Sigmoid colon (tissue), 7 donors: ENCODE measurements around the gene CBX2. TPM values are rescaled to one million over a fixed set of nuclear protein-coding genes. Genes with fewer than 3 reads are reported as not detected.

Source experiments
- DNase-seq: peaks from one replicate; pipeline ENCODE4 v3.0.0-alpha.2; 2019
- H3K27ac ChIP-seq, 4 donors: fragments of 200-600 bp; sonication (generic); one replicate each; pipeline ENCODE4 v1.5.1; 2016 to 2019; ENCODE audit warnings: mild to moderate bottlenecking in 1 of 4
- H3K27me3 ChIP-seq, 3 donors: fragments of 200-600 bp; sonication (generic); one replicate each; pipeline ENCODE4 v1.5.1; 2019; ENCODE audit warnings: mild to moderate bottlenecking in 1 of 3
- H3K36me3 ChIP-seq, 4 donors: fragments of 200-600 bp; sonication (generic); one replicate each; pipeline ENCODE4 v1.5.1; 2016 to 2019
- H3K4me1 ChIP-seq, 4 donors: fragments of 200-600 bp; sonication (generic); one replicate each; pipeline ENCODE4 v1.5.1; 2017 to 2019
- H3K4me3 ChIP-seq, 4 donors: fragments of 200-600 bp; sonication (generic); one replicate each; pipeline ENCODE4 v1.5.1; 2017 to 2019; ENCODE audit warnings: mild to moderate bottlenecking in 2 of 4, moderate library complexity in 1 of 4
- H3K9me3 ChIP-seq, 4 donors: fragments of 200-600 bp in 3 of 4; sonication (generic) in 3 of 4; one replicate each; pipeline versions ENCODE4 v1.5.1 to v1.6.1; 2013 to 2019
- EP300 ChIP-seq, 4 donors: sonication (generic); formaldehyde crosslinking; IDR thresholded peaks; one replicate each; pipeline ENCODE4 v1.6.1; 2017; ENCODE audit warnings: antibody characterized with exemption in 4 of 4
- POLR2A ChIP-seq, 2 donors: fragments of 450-650 bp; IDR thresholded peaks; one replicate each; pipeline ENCODE4 v1.6.1; 2016; ENCODE audit warnings: antibody characterized with exemption in 2 of 2, mild to moderate bottlenecking in 2 of 2, moderate library complexity in 2 of 2
- POLR2AphosphoS5 ChIP-seq, 4 donors: sonication (generic); formaldehyde crosslinking; IDR thresholded peaks; one replicate each; pipeline ENCODE4 v1.6.1; 2017; ENCODE audit warnings: antibody characterized with exemption in 4 of 4
- WGBS, 2 donors: extraction: QIAGEN DNeasy Blood & Tissue Kit; methylation state at CpG; one replicate each; pipeline ENCODE4 v1.1.7; 2013; 5-methylcytosine and 5-hydroxymethylcytosine counted together
- intact Hi-C: fragments of 100-400 bp; cut with DNase I; formaldehyde crosslinking; loops from one replicate; pipeline ENCODE4 v1.15.1; 2023
- polyA plus RNA-seq, 3 donors: library from polyadenylated mRNA; stranded (reverse); fragments of 200-250 nt; gene quantifications; one replicate each; pipeline ENCODE4 v1.2.3, GENCODE V29; 2013
- total RNA-seq, 4 donors: library from RNA; depleted of rRNA; stranded (reverse); fragments of >200 nt; gene quantifications; one replicate each; pipeline ENCODE4 v1.1.0, GENCODE V29; 2016
- TF ChIP-seq, protein P1 (sequence below), 4 experiments: fragments of 450-650 bp in 3 of 4; fragments of 200-600 bp in 1 of 4; IDR thresholded peaks; one replicate each; pipeline ENCODE4 v1.5.1; 2016 to 2019; ENCODE audit warnings: antibody characterized with exemption in 4 of 4, mild to moderate bottlenecking in 3 of 4, moderate library complexity in 2 of 4
- donor health status: healthy with polysubstance abuse.
- donor health status: Bipolar disorder and iron deficiency.
- donor health status: healthy.

The CBX2 gene
- total and polyA plus RNA-seq, 7 donors, result under 0.01 to 2.0 (median 0.34) TPM; not detected in 1

DNA sequence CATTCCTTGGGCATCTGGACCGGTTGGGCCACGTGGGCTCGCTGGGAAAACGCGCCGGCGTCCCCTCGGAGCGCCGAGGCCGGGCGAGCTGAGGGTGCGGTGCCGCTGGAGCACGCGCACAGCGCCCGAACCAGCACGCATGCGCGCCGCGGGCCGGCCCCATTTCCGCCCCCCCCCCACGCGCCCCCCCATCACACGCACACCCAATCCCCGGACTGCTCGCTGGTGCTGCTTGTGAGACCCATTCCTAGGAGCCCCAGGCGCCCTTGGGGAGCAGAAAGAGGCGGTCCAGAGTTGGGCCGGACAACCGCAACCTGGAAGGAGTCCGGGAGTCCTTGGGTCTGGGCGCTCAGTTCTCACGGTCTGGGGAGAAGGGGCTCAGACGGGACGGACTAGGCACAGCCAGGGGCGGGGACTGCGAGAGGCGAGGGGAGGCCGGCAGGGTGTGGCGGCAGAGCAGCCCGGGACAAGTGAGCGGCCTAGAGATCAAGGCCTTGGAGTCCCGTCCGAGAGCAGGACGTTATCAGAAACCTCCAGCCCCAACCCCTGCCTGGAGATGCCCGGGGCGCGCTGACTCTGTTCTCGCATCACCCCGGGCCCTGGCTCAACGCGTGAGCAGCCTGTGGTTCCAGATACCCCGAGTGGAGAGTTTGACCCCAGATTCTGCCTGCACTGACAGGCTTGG lies 24.9 kb downstream of the CBX2 start:
- 8 to 9% methylated on average over 57 of the region's 57 CpGs for WGBS, 2 donors
- Histone ChIP-seq H3K4me3 (no peak overlapping the region), H3K36me3 (no peaks in the 10 kb centered on the region), H3K27me3 (peaks cover 90 to 100% (median 99%) of the 10 kb centered on the region in 3 donors), H3K4me1 (peaks cover 0 to 59% (median 39%) of the 10 kb centered on the region in 4 donors), H3K9me3 (no peaks in the 10 kb centered on the region), H3K27ac (no peak overlapping the region)
- intact Hi-C loops, result no loop called here
- DNase-seq, result no peak
- TF ChIP-seq EP300 (IDR thresholded peaks at IDR 0.05), result no peak
- no peak for TF ChIP-seq POLR2AphosphoS5 (IDR thresholded peaks at IDR 0.05)
- no peak for TF ChIP-seq POLR2A (IDR thresholded peaks at IDR 0.05)
- TF ChIP-seq, protein P1, sequence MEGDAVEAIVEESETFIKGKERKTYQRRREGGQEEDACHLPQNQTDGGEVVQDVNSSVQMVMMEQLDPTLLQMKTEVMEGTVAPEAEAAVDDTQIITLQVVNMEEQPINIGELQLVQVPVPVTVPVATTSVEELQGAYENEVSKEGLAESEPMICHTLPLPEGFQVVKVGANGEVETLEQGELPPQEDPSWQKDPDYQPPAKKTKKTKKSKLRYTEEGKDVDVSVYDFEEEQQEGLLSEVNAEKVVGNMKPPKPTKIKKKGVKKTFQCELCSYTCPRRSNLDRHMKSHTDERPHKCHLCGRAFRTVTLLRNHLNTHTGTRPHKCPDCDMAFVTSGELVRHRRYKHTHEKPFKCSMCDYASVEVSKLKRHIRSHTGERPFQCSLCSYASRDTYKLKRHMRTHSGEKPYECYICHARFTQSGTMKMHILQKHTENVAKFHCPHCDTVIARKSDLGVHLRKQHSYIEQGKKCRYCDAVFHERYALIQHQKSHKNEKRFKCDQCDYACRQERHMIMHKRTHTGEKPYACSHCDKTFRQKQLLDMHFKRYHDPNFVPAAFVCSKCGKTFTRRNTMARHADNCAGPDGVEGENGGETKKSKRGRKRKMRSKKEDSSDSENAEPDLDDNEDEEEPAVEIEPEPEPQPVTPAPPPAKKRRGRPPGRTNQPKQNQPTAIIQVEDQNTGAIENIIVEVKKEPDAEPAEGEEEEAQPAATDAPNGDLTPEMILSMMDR (IDR thresholded peaks at IDR 0.05), result no peak

DNA sequence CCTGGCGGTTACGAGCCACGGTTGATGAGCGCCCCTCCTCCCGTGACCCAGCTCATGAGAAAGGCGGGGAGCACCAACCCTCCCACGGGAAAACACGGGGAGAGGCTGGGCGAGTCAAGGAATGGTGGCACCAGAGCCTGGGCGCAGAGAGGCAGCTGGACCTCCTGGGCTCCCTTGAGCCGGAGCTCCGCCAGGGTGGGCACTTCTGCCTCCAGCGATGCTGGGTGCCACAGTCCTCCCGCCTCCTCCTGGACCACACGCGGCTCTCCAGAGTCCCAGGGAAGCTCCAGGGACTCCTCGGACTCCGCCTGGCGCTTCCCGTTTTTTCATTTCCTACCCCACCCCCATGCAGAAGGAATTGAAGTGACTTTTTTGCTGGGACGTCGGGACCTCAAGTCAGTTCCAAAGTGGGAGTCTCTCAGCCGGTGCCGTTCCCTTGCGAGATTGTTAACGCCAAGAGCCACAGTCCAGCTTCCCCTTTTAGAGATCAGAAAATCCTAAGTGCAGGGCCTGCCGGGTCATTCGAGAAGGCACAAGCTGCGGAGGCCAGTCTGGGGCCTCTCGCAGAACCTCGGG lies 25.6 kb downstream of the CBX2 start:
- 9 to 10% methylated on average over 31 of the region's 31 CpGs for WGBS, 2 donors
- no peak for DNase-seq
- H3K27ac ChIP-seq, result no peak overlapping the region
- H3K27me3 ChIP-seq, result peaks cover 89 to 100% (median 99%) of the 10 kb centered on the region in 3 donors
- H3K36me3 ChIP-seq, result no peaks in the 10 kb centered on the region
- intact Hi-C loops, result no loop called here
- peaks cover 0 to 53% (median 33%) of the 10 kb centered on the region in 4 donors for H3K4me1 ChIP-seq
- TF ChIP-seq EP300 (IDR thresholded peaks at IDR 0.05) (no peak), POLR2AphosphoS5 (IDR thresholded peaks at IDR 0.05) (no peak), POLR2A (IDR thresholded peaks at IDR 0.05) (no peak)
- TF ChIP-seq, protein P1 (IDR thresholded peaks at IDR 0.05), result no peak
- H3K9me3 ChIP-seq, result no peaks in the 10 kb centered on the region
- H3K4me3 ChIP-seq, result no peak overlapping the region

DNA sequence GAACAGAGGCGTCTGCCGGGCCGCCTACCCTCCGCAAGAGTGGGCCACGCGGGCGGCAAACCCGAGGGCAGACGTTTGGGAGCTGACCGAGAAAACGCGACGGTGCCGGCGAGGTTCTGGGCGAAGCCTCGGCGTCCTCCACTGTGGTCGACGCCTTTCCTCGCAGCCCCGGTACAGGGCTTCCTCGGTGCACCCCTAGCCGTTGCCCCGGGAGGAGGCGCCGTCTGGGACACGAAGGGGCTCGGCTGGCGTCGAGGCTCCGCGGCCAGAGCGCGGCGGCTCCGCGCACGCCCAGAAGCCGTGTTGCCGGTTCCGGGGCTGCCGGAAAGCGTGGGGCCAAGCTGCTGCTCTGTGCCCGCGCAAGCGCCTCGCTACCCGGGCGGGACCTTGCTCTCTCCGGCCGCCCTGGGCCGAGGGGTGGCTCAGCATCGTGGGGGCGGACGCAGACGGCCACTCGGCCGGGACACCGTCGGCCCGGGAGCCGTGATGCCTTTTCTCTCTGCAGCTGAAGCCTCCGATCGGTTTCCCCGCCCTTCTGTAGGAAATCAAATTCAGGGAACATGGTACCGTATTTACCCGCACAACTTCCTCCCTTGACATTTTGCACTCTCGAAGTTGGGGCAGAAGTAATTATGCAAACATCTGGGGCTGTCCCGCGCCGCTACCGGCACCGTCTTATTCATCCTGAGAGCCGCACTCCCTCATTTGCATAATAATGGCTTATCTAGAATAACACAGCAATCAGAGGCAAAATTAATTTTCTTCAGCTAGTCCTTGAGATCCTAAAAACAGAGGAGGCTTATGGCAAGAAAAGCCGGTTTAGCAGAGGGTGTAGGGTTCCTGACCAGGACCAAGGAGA lies 26.3 kb downstream of the CBX2 start:
- 2 to 3% methylated on average over 76 of the region's 76 CpGs for WGBS, 2 donors
- TF ChIP-seq POLR2AphosphoS5 (IDR thresholded peaks at IDR 0.05), result no peak
- no peak for TF ChIP-seq EP300 (IDR thresholded peaks at IDR 0.05)
- TF ChIP-seq POLR2A (IDR thresholded peaks at IDR 0.05), result no peak
- TF ChIP-seq, protein P1 (IDR thresholded peaks at IDR 0.05), result no peak
- no peaks in the 10 kb centered on the region for H3K9me3 ChIP-seq
- H3K27me3 ChIP-seq, result peaks cover 88 to 100% (median 99%) of the 10 kb centered on the region in 3 donors
- intact Hi-C loops, result no loop called here
- no peak overlapping the region for H3K4me3 ChIP-seq
- peaks cover 0 to 46% (median 25%) of the 10 kb centered on the region in 4 donors for H3K4me1 ChIP-seq
- no peaks in the 10 kb centered on the region for H3K36me3 ChIP-seq
- no peak for DNase-seq
- no peak overlapping the region for H3K27ac ChIP-seq

DNA sequence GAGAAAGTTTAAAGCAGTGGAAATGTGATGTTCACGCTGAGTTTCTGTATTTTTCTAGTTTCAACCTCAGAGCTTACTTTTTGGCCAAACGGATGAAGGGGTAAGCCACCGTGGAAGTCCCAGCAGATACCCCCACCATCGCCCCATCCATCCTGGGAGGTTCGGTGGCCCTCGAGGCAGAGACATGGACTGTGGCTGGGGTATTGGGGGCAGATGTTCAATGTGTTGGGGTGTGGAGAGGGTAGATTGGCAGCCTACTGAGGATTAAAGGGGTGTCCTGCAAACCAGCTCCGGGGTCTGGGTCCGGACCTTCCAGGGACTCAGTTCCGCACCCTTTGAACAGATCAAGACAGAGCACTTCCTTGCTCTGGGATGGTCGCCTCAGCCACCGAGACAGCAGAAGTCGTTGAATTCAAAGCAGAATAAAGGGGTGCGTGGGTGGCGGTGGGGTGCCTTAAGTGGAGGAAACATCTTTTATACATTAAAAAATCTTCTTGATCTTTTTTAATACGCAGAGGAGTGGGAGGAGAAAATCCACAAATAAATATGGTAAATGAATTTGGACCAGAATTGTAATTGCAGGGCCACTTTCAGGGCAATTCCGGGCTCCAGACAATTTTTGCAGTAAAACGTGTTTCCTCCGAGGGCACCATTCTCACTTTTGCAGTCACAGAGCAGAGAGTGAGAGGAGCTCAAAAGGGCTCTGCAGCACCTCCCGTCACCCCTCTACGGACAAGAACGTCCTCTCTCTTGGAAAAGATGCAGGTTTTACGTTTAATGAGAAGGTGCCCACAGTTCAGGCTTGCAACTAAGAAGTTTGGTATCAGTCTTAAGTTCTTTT lies 27.1 kb downstream of the CBX2 start:
- 22 to 41% methylated on average over 22 of the region's 22 CpGs for WGBS, 2 donors
- H3K9me3 ChIP-seq, result no peaks in the 10 kb centered on the region
- TF ChIP-seq POLR2A (IDR thresholded peaks at IDR 0.05) (no peak), POLR2AphosphoS5 (IDR thresholded peaks at IDR 0.05) (peak in 1 of 4 donors; percentile 4)
- H3K36me3 ChIP-seq, result no peaks in the 10 kb centered on the region
- peaks cover 87 to 100% (median 96%) of the 10 kb centered on the region in 3 donors for H3K27me3 ChIP-seq
- no peak for DNase-seq
- intact Hi-C loops, result no loop called here
- H3K4me3 ChIP-seq, result no peak overlapping the region
- H3K27ac ChIP-seq, result no peak overlapping the region
- peaks cover 0 to 43% (median 28%) of the 10 kb centered on the region in 4 donors for H3K4me1 ChIP-seq
